Measurements from ENCODE around the gene CUZD1.

The CUZD1 gene

GRCh38 chr10:122802282-122802681, 43.4 kb downstream of the CUZD1 start:
- no peaks in the 10 kb centered on the region for H4K20me1 ChIP-seq (ENCODE audit: insufficient read depth, low read length, poor library complexity, severe bottlenecking)
- no peak overlapping the region for H2AFZ ChIP-seq (ENCODE audit: low read length)
- H3K27me3 ChIP-seq (ENCODE audit: insufficient read depth, low read length, poor library complexity, severe bottlenecking) = no peaks in the 10 kb centered on the region
- H3K36me3 ChIP-seq (ENCODE audit: insufficient read depth, low read length) = no peaks in the 10 kb centered on the region
- no peaks in the 10 kb centered on the region for H3F3A ChIP-seq (ENCODE audit: low read depth)
- H3K4me2 ChIP-seq (ENCODE audit: low read depth, low read length, poor library complexity, severe bottlenecking) = no peak overlapping the region
- H3K9ac ChIP-seq (ENCODE audit: low read depth, low read length, poor library complexity, severe bottlenecking) = no peak overlapping the region
- no peaks in the 10 kb centered on the region for H3K79me2 ChIP-seq (ENCODE audit: insufficient read depth, low read length)
- H3K4me1 ChIP-seq (ENCODE audit: insufficient read depth, low read length, poor library complexity, severe bottlenecking) = no peaks in the 10 kb centered on the region
- H3K9me3 ChIP-seq (ENCODE audit: insufficient read depth, low read depth, low read length) = no peaks in the 10 kb centered on the region
- TF ChIP-seq CTCF (conservative IDR thresholded peaks at IDR 0.05; ENCODE audit: low read length) (no peak), EZH2phosphoT487 (IDR thresholded peaks at IDR 0.05; ENCODE audit: borderline replicate concordance) (no peak)
- no peaks in the 10 kb centered on the region; the same call in 1 of the 2 replicates for H3K9me2 ChIP-seq (replicated peaks; ENCODE audit: low read depth, low read length)
- H3K4me3 ChIP-seq (ENCODE audit: low read length, poor library complexity, severe bottlenecking) = no peak overlapping the region

- no peak for TF ChIP-seq CTCF (conservative IDR thresholded peaks at IDR 0.05; ENCODE audit: low read length)
- TF ChIP-seq EZH2phosphoT487 (IDR thresholded peaks at IDR 0.05; ENCODE audit: borderline replicate concordance) = no peak
- H3K27me3 ChIP-seq (ENCODE audit: insufficient read depth, low read length, poor library complexity, severe bottlenecking) = no peaks in the 10 kb centered on the region
- no peak overlapping the region for H3K4me2 ChIP-seq (ENCODE audit: low read depth, low read length, poor library complexity, severe bottlenecking)
- H3K9me3 ChIP-seq (ENCODE audit: insufficient read depth, low read depth, low read length) = no peaks in the 10 kb centered on the region
- no peaks in the 10 kb centered on the region for H3K79me2 ChIP-seq (ENCODE audit: insufficient read depth, low read length)
- H3K36me3 ChIP-seq (ENCODE audit: insufficient read depth, low read length) = no peaks in the 10 kb centered on the region
- H4K20me1 ChIP-seq (ENCODE audit: insufficient read depth, low read length, poor library complexity, severe bottlenecking) = no peaks in the 10 kb centered on the region
- H3F3A ChIP-seq (ENCODE audit: low read depth) = no peaks in the 10 kb centered on the region
- H3K4me3 ChIP-seq (ENCODE audit: low read length, poor library complexity, severe bottlenecking) = no peak overlapping the region
- no peak overlapping the region for H3K9ac ChIP-seq (ENCODE audit: low read depth, low read length, poor library complexity, severe bottlenecking)
- H3K9me2 ChIP-seq (replicated peaks; ENCODE audit: low read depth, low read length) = no peaks in the 10 kb centered on the region
- no peaks in the 10 kb centered on the region for H3K4me1 ChIP-seq (ENCODE audit: insufficient read depth, low read length, poor library complexity, severe bottlenecking)
- no peak overlapping the region for H2AFZ ChIP-seq (ENCODE audit: low read length)
These were observed 46.9 kb downstream of the CUZD1 start for GRCh38 chr10:122798704-122799231.

- Histone ChIP-seq H3K36me3 (ENCODE audit: insufficient read depth, low read length) (no peaks in the 10 kb centered on the region), H3F3A (ENCODE audit: low read depth) (no peaks in the 10 kb centered on the region), H3K27me3 (ENCODE audit: insufficient read depth, low read length, poor library complexity, severe bottlenecking) (no peaks in the 10 kb centered on the region), H3K79me2 (ENCODE audit: insufficient read depth, low read length) (no peaks in the 10 kb centered on the region), H3K9me3 (ENCODE audit: insufficient read depth, low read depth, low read length) (no peaks in the 10 kb centered on the region), H3K4me2 (ENCODE audit: low read depth, low read length, poor library complexity, severe bottlenecking) (no peak overlapping the region), H3K9me2 (replicated peaks; ENCODE audit: low read depth, low read length) (no peaks in the 10 kb centered on the region), H3K4me1 (ENCODE audit: insufficient read depth, low read length, poor library complexity, severe bottlenecking) (no peaks in the 10 kb centered on the region), H4K20me1 (ENCODE audit: insufficient read depth, low read length, poor library complexity, severe bottlenecking) (no peaks in the 10 kb centered on the region), H3K4me3 (ENCODE audit: low read length, poor library complexity, severe bottlenecking) (no peak overlapping the region), H2AFZ (ENCODE audit: low read length) (no peak overlapping the region), H3K9ac (ENCODE audit: low read depth, low read length, poor library complexity, severe bottlenecking) (no peak overlapping the region)
- no peak for TF ChIP-seq EZH2phosphoT487 (IDR thresholded peaks at IDR 0.05; ENCODE audit: borderline replicate concordance)
- TF ChIP-seq CTCF (conservative IDR thresholded peaks at IDR 0.05; ENCODE audit: low read length) = no peak
These were observed 48.9 kb downstream of the CUZD1 start for GRCh38 chr10:122796796-122797195.

Data from Loucy (cell line).